GM19099 (cell line): ENCODE data around the gene BEND4.

Source experiments
- POLR2A ChIP-seq: IDR thresholded peaks from 3 replicates; pipeline ENCODE4 v1.6.1; 2011; ENCODE audit warnings: low read depth; ENCODE audit not compliant: insufficient read length; ENCODE audit errors: extremely low read depth

The BEND4 gene

DNA sequence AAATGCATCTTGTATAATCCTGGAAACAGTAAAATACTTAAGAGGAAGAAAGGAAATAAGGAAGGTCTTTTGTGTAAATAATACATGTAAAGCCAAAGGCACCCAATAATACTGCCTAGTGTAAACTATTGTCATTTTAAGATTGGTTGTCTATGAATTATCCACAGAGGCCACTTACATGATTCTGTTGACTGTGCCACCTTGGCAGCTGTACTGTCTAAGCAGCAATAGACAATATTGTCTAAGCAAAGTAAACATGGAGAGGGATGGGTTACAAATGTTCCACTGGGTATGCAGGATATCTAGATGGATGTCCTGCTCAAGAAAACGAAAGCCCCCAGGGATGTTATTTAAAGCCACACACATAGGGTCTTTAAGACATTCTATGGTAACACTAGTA, 19.4 kb downstream of the BEND4 start:
- TF ChIP-seq POLR2A = no peak

DNA sequence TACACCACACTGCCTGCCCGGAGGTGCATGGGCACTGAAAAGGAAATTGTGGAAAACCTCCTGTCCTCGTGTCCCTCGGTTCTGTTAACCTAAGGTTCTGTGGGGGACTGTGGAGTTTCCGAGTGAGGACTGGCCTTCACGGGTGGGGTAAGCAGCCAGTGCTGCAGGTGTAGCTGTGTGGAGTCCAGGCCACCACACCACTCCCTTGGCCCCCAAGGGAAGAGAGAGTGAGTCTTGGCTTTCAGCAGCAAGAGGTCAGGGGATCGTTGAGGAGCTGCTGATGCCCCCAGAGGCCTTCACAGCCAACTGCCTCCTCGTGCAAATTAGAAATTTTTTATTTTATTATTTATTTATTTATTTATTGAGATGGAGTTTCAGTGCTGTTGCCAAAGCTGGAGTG, 20.4 kb downstream of the BEND4 start:
- TF ChIP-seq POLR2A = no peak

DNA sequence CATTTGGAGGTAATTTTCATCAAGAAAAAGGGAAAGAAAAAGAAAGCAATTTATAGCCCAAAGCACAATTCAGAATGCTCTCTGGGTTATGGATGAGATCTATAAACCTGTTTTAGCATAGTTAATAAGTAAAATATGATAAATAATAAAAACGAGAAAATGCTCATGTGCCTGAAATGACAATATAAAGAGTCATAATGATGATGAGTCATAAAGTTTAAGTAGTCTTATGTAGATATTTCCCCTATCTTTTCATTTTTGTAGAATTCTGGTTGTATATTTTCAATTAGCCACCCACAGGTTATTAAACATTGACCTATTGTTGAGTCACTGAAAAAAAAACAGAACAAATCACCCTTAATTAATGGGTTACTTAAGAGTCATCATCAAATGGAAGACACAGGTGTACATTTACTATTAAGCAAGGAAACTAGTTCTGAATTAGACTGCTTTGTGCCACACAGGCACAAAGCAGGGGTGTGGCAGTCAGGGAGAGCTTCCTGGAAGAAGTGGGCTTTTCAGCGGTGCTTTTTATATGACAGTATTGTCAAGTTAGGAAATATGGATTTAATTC, 29.3 kb downstream of the BEND4 start:
- no peak for TF ChIP-seq POLR2A

DNA sequence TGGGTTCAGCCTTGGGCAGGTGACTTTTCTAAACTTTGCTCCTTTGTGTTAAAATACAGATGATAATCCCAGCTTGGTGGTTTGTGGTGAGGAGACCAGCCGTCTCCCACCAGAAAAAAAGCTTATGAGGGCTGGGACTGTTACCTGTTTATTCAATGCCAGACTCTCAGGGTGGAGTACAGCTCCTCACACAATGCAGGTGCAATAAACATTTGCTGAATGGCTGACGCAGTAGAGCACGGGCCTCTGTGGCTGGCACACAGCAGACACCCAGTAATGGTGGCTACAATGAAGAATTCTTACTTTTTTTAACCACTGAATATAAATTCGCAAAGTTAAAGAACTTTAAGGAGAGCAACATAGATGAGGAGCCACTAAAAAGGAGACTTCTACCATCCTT, 30.2 kb downstream of the BEND4 start:
- no peak for TF ChIP-seq POLR2A

DNA sequence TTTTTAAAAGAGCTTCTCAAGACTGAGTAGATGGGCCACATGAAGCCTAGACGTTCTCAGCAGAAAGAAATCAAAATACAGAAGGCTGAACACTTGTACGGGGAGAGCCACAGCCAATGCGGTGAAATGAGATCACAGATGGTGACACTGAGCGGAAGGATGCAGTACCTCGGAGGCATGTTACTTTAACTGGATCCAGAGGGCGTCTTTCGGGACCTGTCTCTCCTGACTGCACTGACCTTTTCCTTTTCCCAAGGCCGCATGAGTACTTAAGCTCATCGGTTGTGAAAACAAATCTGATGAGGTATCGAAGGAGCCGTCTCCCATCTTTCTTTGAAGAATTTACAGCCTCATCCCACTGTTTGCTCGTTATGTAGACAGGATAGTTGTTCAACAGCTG, 32.6 kb downstream of the BEND4 start:
- no peak for TF ChIP-seq POLR2A

DNA sequence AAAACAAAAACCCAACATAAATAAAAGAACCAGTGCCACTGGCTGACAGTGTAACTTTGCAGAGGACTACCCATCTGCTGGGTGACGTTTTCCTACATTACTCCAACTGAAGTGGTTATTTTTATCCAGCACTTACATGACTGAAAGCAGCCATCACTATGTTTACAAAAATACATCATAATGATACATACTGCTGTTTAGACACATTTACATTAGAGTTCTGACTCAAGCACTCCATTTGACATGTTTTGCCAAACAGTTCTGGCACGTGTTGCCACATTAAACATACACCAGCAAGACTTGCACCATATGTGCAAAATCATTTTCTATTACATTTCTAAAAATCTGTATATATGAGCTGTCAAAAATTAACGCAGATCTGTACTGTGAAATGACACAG, 39.6 kb downstream of the BEND4 start:
- no peak for TF ChIP-seq POLR2A

DNA sequence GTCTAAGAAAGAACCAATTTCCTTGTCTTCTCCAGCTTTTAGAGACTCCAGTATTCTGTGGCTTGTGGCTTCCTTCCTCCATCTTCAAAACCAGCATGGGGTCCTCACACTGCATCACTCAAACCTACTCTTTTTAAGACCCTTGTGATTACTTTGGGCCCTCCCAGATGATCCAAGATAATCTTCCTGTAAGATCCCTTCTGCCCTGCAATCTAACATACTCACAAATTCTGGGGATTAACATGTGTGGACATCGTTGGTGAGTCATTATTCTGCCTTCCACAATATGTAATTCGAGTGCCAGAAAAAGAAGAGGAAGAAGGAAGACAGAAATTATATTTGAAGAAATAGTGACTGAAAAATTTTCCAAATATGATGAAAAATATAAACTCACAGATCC, 47.9 kb downstream of the BEND4 start:
- TF ChIP-seq POLR2A = no peak

DNA sequence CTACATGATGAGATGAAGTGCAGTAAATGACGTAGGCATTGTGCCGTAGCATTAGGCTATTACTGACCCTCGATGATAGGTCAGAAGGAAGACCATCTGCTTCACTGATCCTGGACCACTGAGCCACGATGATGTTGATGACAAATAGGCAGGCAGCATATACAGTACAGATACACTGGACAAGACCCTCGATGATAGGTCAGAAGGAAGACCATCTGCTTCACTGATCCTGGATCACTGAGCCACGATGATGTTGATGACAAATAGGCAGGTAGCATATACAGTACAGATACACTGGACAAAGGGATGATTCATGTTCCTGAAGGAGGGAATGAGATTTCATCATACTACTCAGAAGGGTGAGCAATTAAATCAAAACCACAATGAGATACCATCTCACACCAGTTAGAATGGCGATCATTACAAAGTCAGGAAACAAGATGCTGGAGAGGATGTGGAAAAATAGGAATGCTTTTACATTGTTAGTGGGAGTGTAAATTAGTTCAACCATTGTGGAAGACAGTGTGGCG, 50.9 kb downstream of the BEND4 start:
- no peak for TF ChIP-seq POLR2A

DNA sequence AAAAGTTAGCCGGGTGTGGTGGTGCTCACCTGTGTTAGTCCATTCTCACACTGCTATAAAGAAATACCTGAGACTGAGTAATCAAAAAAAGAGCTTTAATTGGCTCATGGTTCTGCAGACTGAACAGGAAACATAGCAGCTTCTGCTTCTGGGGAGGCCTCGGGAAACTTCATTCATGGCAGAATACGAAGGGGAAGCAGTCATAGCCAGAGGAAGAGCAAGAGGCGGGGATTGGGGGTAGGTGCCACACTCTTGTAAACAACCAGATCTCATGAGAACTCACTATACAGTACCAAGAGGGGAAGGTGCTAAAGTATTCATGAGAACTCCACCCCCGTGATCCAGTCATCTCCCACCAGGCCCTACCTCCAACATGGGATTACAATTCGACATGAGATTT, 64.1 kb downstream of the BEND4 start:
- no peak for TF ChIP-seq POLR2A

DNA sequence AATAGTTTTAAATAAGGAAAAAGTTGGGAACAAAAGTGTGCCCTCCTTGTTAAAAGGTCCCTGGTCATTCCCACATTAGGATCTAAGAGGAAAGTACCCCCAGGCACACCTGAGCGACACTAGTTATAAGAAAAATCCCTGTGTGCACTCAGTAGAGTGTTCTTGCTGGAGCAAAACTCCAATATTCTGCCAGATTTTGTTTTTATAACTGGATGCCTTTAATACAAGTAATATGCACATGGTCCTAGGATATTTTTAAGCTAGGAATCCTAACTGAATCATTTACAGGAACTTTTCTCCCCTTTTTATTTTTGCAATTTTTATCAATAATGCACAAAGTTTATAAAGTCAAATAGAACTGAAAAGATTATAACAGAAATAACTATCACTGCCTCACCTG, 68.6 kb downstream of the BEND4 start:
- no peak for TF ChIP-seq POLR2A

DNA sequence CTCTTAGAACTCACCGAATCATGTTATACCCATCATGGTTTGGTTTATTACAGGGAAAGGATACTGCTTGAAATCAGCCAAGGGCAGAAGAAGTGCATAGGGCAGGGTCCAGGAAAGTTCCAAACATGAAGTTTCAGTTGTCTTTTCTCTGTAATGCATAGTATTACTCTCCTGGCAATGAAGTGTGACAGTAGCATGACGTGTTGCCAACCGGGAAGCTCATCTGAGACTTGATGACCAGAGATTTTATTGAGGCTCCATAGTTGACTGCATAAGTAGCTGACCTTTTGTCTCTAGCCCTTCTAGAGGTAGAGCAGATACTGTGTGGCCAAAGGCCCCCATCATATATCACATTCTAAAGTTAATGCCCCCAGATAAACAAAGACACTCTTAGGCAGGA, 72.1 kb downstream of the BEND4 start:
- TF ChIP-seq POLR2A = no peak

DNA sequence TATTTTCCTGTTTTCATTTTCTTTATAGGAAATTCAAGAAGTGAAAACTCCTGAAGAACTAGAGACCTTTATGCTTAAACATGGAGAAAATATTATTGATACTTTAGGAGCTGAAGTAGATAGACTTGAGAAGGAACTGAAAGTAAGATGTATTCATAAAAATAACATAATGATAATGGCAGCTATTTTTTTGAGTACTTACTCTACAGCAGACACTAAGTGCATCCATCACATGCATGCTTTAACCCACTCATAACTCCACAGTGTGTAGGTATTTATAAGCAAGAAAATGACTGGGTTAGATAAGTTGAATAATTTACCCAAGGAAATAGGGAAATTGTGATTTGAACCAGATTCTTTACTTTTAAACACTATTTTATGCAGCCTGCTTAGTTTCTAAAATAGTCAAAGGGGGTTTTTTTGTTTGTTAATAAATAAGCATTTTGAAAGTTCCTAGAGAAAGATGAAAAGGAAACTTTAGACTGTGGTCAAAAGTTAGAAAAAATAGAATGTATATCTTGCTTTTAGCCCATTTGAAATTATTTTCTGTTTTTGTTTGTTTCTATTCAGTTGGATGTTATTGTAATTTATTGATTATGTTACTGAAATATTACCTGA, 74.2 kb downstream of the BEND4 start:
- TF ChIP-seq POLR2A = no peak

DNA sequence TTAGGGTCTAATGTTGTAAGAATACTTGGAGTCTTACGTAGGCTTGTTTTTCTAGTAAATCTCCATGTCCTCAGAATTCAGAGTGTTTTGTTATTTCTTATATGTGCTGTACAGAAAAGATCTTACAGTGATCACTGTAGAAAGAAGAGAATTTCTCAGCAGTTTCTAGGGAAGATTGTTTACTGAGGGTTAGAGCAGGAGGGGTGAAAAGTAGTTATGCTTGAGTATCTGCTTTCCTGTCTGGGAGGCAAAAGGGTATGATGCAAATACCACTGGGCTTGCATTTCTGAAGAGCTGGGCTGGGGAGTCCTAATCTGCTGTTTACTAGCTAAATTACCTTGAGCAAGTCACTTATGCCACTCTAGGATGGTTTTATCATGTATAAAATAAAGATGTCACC, 78.2 kb downstream of the BEND4 start:
- TF ChIP-seq POLR2A = no peak

DNA sequence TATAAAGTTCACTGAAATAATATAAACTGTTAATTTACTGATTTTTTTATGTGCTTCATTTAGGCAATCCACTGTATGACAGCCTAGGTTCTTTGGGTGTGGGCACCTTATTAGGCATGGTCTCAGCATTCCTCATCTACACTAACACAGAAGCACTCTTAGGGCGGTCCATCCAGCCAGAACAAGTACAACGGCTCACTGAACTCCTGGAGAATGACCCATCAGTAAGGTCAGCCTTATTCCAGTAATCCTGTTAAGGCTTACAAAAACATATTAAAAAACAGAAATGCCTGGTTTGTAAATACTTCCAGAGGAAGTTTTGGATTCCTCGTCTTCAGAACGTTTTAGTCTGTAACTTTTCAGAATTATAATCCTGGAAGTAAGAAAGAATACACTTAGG, 82.0 kb downstream of the BEND4 start:
- no peak for TF ChIP-seq POLR2A

DNA sequence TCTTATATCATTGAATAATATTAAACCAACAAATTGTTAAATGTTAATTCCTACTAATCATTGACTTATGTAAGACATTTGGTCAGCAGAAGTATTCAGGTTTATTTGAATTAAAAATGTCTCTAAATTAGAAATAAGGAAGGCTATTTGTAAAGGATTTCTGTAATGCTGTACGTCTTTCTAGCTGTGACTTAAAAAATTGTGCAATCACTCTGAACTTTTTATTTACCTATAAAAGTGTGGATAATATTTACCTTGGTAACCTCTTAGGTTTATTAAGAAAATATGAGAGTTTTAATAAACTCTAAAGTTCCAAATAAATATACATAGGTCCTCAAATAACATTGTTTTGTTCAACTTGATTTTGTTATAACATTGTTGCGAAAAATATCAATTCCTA, 85.2 kb downstream of the BEND4 start:
- no peak for TF ChIP-seq POLR2A

DNA sequence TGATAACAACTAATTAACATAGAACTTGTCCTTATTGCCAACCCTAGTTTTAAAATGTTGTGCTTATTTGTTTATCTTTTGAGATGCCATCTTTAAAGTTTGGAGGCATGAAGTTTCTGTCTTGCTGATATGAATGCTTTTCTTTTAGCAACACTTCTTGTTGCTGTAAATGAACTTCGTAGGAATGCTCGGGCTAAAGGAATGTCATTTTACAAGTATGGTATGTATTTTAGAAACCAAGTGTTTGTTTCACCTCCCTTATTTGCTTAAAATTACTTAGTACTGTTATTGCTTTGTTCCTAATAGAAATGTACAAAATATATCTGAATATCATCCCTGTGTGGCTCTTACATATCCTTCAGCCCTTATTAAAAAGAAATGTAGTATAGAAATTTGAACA, 86.1 kb downstream of the BEND4 start:
- TF ChIP-seq POLR2A = no peak
